Activated gamma-delta T cell treated with anti-CD3 and anti-CD28 coated beads, Interleukin-2, amount 50 U/mL, for 16 hours (primary cell): ENCODE results near the gene OR2A1.
"Not testable (repeated sequence)": the region's sequence is repeated elsewhere in the genome, so short reads cannot be mapped to it uniquely, and the experiment has no call there.

Experiments used
- DNase-seq: peaks from one replicate; pipeline ENCODE4 v3.0.0-alpha.2; 2020; ENCODE audit warnings: low read depth

OR2A1 gene

GRCh38 chr7:144311872-144312469, at the start of gene OR2A1:
Gene OR2A1, plus strand, starts transcription at chr7:144312419. Its CDS starts 5,706 bp downstream, at chr7:144318125.
- DNase-seq, result not testable (repeated sequence)

- DNase-seq, result not testable (repeated sequence)
Observed at GRCh38 chr7:144264692-144265091, 47.5 kb upstream of the OR2A1 start, which contains the start of gene OR2A7. Gene OR2A7, minus strand, starts transcription at chr7:144264792. Its CDS starts 5,164 bp downstream, at chr7:144259628.

- DNase-seq, result not testable (repeated sequence)
Observed at GRCh38 chr7:144269188-144269587, 43.0 kb upstream of the OR2A1 start, which contains the start of gene CTAGE8. Gene CTAGE8, minus strand, starts transcription at chr7:144269288. Its CDS starts 38 bp downstream, at chr7:144269250.

GRCh38 chr7:144275281-144275680, 36.9 kb upstream of the OR2A1 start:
- not testable (repeated sequence) for DNase-seq

GRCh38 chr7:144280010-144280409, 32.2 kb upstream of the OR2A1 start:
- DNase-seq, result not testable (repeated sequence)

- not testable (repeated sequence) for DNase-seq
Observed at GRCh38 chr7:144281981-144282380, 30.2 kb upstream of the OR2A1 start.

- not testable (repeated sequence) for DNase-seq
Observed at GRCh38 chr7:144282490-144282889, 29.7 kb upstream of the OR2A1 start.

- not testable (repeated sequence) for DNase-seq
Observed at GRCh38 chr7:144283716-144284115, 28.5 kb upstream of the OR2A1 start.

GRCh38 chr7:144287171-144287784, 24.9 kb upstream of the OR2A1 start:
- DNase-seq, result not testable (repeated sequence)

GRCh38 chr7:144291607-144292006, 20.6 kb upstream of the OR2A1 start:
- not testable (repeated sequence) for DNase-seq

- not testable (repeated sequence) for DNase-seq
Observed at GRCh38 chr7:144292384-144293161, 19.6 kb upstream of the OR2A1 start.

- not testable (repeated sequence) for DNase-seq
Observed at GRCh38 chr7:144293794-144294499, 18.3 kb upstream of the OR2A1 start.

- not testable (repeated sequence) for DNase-seq
Observed at GRCh38 chr7:144302578-144303303, 9.5 kb upstream of the OR2A1 start.

GRCh38 chr7:144303607-144304006, 8.6 kb upstream of the OR2A1 start:
- not testable (repeated sequence) for DNase-seq

GRCh38 chr7:144305156-144305555, 7.1 kb upstream of the OR2A1 start:
- DNase-seq, result not testable (repeated sequence)

GRCh38 chr7:144309702-144310101, 2.5 kb upstream of the OR2A1 start:
- not testable (repeated sequence) for DNase-seq

- DNase-seq, result not testable (repeated sequence)
Observed at GRCh38 chr7:144311218-144311617, 1.0 kb upstream of the OR2A1 start.

GRCh38 chr7:144317537-144317936, 5.3 kb downstream of the OR2A1 start:
- DNase-seq, result not testable (repeated sequence)

- DNase-seq, result not testable (repeated sequence)
Observed at GRCh38 chr7:144319547-144319946, 7.3 kb downstream of the OR2A1 start.

- not testable (repeated sequence) for DNase-seq
Observed at GRCh38 chr7:144321677-144322206, 9.5 kb downstream of the OR2A1 start.

GRCh38 chr7:144323359-144323758, 11.1 kb downstream of the OR2A1 start:
- DNase-seq, result not testable (repeated sequence)
